Duodenal mucosa (tissue), 2 donors: Measurements from ENCODE around the gene DNHD1.

Experiments used
- H3K27ac ChIP-seq: one replicate; pipeline ENCODE4 v1.7.0; 2013; ENCODE audit warnings: low read depth, low read length
- H3K27me3 ChIP-seq, 2 donors: one replicate each; pipeline ENCODE4 v1.7.0; 2013; ENCODE audit warnings: low read length in 2 of 2, control low read depth in 1 of 2; ENCODE audit not compliant: insufficient read depth in 2 of 2, control insufficient read depth in 1 of 2
- H3K36me3 ChIP-seq, 2 donors: one replicate each; pipeline ENCODE4 v1.7.0; 2013; ENCODE audit warnings: low read length in 2 of 2, control low read depth in 1 of 2; ENCODE audit not compliant: insufficient read depth in 2 of 2, control insufficient read depth in 1 of 2
- H3K4me1 ChIP-seq, 2 donors: one replicate each; pipeline ENCODE4 v1.7.0; 2013; ENCODE audit warnings: low read length in 2 of 2, control low read depth in 1 of 2; ENCODE audit not compliant: insufficient read depth in 2 of 2, control insufficient read depth in 1 of 2
- H3K4me3 ChIP-seq, 2 donors: one replicate each; pipeline ENCODE4 v1.7.0; 2013; ENCODE audit warnings: low read length in 2 of 2, low read depth in 1 of 2
- H3K9ac ChIP-seq, 2 donors: one replicate each; pipeline ENCODE4 v1.7.0; 2013; ENCODE audit warnings: low read length in 2 of 2, low read depth in 1 of 2
- H3K9me3 ChIP-seq, 2 donors: one replicate each; pipeline ENCODE4 v1.7.0; 2013; ENCODE audit warnings: low read length in 2 of 2, control low read depth in 1 of 2; ENCODE audit not compliant: control insufficient read depth in 1 of 2

Gene DNHD1

DNA sequence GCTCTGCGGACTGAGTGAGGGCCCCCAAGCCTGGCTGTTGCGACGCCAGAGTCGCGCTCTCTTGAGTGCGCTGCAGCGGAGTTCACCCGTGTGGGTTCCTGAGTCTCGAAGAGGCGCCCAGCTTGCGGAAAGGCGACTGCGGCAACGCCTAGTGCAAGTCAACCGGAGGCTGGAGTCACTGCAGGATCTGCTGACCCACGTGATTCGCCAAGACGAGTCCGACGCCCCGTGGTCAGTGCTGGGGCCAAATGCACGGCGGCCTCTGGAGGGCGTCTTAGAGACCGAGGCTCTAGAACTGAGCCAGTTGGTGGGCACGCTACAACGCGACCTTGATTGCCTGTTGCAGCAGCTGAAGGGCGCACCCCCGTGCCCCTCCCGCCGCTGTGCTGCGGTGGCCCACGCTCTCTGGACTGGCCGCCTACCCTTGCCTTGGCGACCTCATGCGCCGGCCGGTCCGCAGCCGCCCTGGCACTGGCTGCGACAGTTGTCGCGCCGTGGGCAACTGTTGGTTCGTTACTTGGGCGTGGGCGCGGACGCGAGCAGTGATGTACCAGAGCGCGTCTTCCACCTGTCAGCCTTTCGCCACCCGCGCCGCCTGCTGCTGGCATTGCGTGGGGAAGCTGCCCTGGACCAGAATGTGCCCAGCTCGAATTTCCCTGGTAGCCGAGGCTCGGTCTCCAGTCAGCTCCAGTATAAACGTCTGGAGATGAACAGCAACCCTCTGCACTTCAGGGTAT, 73.8 kb downstream of the DNHD1 start:
- Histone ChIP-seq H3K9ac (no peak overlapping the region), H3K4me1 (peaks cover 0 to 5% of the 10 kb centered on the region in 2 donors), H3K4me3 (no peak overlapping the region), H3K27me3 (no peaks in the 10 kb centered on the region), H3K9me3 (no peaks in the 10 kb centered on the region), H3K27ac (no peak overlapping the region), H3K36me3 (no peaks in the 10 kb centered on the region)

DNA sequence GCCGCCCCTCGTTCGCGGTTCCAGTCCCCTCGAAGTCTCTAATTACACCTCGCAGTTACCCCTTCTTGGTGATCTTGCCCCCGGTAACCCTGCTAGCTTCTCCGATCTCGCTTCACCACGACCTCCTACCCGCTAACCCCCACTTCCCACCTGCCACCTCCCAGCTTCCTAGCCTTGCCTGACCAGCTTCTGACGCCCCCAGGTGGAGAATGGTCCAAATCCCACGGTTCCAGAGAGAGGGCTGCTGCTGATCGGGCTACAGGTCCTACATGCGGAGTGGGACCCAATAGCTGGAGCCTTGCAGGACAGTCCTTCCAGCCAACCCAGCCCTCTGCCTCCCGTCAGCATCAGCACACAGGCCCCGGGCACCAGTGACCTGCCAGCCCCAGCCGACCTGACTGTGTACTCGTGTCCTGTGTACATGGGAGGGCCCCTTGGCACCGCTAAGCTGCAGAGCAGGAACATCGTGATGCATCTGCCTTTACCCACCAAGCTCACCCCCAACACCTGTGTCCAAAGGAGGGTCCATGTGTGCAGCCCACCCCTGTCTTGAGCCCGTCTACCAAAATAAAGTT, 74.4 kb downstream of the DNHD1 start:
- Histone ChIP-seq H3K9me3 (no peaks in the 10 kb centered on the region), H3K27ac (no peak overlapping the region), H3K4me3 (no peak overlapping the region), H3K4me1 (peaks cover 0 to 5% of the 10 kb centered on the region in 2 donors), H3K9ac (no peak overlapping the region), H3K27me3 (no peaks in the 10 kb centered on the region), H3K36me3 (no peaks in the 10 kb centered on the region)

DNA sequence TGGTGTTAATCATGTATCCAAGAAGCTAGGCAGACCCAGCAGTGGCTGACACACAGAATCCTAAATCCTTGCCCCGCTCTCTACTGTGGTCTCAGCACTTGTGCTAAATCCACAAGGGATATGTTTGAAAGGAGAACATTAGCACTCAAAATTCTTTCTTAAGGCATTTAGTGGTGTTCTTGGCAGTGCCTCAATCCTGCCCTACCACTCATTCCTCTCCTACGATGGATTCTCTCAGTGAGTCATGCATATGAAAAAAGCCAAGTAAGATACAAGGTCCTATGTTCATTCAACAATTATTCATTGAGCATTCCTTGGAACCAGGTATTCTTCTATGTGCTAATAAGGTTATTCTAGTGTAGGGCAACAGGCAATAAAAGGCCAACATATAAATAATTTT, 75.1 kb downstream of the DNHD1 start:
- no peak overlapping the region for H3K9ac ChIP-seq
- peaks cover 0 to 5% of the 10 kb centered on the region in 2 donors for H3K4me1 ChIP-seq
- no peak overlapping the region for H3K27ac ChIP-seq
- H3K4me3 ChIP-seq = no peak overlapping the region
- H3K9me3 ChIP-seq = no peaks in the 10 kb centered on the region
- no peaks in the 10 kb centered on the region for H3K27me3 ChIP-seq
- no peaks in the 10 kb centered on the region for H3K36me3 ChIP-seq

DNA sequence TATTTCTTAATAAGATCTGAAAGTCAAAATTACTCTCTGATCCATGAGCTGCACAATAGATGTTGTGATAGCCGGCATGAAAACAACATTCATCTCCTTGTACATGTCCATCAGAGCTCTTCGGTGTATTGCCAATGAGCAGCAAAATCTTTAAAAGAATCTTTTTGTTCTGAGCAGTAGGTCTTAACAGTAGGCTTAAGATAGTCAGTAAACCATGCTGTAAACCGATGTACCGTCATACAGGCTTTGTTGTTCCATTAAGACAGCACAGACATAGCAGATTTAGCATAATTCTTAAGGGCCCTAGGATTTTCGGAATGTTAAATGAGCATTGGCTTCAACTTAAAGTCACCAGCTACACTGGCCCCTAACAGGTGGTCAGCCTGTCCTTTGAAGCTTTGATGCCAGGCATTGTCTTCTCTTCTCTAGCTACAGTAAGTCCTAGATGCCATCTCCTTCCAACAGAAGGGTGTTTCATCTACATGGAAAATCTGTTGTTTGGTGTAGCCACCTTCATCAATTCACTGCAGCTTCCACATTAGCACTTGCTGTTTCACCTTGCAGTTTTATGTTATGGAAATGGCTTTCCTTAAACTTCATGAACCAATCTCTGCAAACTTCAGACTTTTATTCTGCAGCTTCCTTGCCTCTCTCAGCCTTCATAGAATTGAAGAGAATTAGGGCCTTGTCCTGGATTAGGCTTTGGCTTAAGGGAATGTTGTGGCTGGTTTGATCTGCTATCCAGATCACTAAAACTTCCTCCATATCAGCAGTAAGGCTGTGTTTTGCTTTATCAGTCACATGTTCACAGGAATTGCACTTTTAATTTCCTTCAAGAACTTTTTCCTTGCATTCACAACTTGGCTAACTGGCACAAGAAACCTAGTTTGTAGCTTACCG, 78.0 kb downstream of the DNHD1 start:
- no peak overlapping the region for H3K4me3 ChIP-seq
- H3K27me3 ChIP-seq = no peaks in the 10 kb centered on the region
- H3K9me3 ChIP-seq = no peaks in the 10 kb centered on the region
- H3K27ac ChIP-seq = no peak overlapping the region
- H3K4me1 ChIP-seq = no peaks in the 10 kb centered on the region
- peaks cover 0 to under 1% of the 10 kb centered on the region in 2 donors for H3K36me3 ChIP-seq
- H3K9ac ChIP-seq = no peak overlapping the region

DNA sequence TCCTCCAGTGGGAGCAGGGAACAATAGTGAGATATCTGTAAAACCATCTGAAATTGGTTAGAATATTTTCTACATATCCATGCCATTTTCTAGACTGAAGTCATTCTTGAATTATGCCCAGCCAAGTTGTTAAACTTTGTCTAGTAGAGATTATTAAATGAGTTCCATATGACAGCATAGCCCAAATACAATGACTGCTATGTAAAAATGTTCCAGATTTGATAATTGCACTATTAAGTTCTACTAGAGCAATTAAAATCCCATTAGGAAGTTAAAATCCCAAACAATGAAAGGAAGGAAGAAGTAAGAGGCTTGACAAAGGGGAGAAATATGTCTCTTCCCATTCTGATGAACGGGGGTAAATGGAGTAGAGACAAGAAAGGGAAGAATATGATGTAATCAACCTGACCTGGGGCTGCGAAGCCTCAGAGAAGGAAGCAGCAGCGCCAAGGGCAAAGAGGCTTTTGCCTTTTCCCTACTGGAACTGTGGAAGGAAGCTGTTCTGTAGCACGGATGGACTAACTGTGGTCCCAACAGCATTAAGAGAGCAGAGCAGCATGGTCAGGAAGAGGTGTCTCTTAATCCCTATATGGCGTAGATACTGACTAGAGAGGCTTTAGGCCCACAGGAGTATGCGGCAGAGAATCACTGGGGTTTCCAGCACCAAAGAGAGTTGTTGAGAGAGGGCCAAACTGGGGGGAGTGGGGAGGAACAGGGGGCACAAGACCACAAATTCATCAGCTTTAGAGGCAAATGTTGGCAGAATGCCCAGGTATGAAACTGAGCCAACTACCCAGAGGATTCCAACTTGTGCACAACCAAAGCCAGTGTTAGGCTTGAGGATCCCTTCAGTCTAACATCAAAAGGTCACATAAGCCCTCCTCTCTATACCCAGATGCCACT, 79.6 kb downstream of the DNHD1 start:
- Histone ChIP-seq H3K9ac (no peak overlapping the region), H3K4me1 (no peaks in the 10 kb centered on the region), H3K27ac (no peak overlapping the region), H3K4me3 (no peak overlapping the region), H3K27me3 (no peaks in the 10 kb centered on the region), H3K36me3 (peaks cover 0 to 6% of the 10 kb centered on the region in 2 donors), H3K9me3 (no peaks in the 10 kb centered on the region)

DNA sequence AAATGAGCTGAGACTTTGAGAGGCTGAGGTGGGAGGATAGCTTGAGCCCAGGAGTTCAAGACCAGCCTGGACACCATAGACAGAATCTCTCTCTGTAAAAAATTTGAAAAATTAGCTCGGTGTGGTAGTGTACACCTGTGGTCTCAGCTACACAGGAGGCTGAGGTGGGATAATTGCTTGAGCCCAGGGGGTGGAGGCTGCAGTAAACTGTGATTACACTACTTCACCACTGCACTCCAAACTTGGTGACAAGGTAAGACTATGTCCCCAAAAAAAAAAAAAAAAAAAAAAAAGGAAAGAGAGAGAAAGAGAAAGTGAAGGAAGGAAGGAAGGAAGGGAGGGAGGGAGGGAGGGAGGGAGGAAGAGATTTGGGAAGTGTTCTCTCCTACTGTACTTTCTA, 81.1 kb downstream of the DNHD1 start:
- Histone ChIP-seq H3K9ac (no peak overlapping the region), H3K27ac (no peak overlapping the region), H3K36me3 (peaks cover 0 to 6% of the 10 kb centered on the region in 2 donors), H3K9me3 (no peaks in the 10 kb centered on the region), H3K27me3 (no peaks in the 10 kb centered on the region), H3K4me3 (no peak overlapping the region), H3K4me1 (no peaks in the 10 kb centered on the region)

DNA sequence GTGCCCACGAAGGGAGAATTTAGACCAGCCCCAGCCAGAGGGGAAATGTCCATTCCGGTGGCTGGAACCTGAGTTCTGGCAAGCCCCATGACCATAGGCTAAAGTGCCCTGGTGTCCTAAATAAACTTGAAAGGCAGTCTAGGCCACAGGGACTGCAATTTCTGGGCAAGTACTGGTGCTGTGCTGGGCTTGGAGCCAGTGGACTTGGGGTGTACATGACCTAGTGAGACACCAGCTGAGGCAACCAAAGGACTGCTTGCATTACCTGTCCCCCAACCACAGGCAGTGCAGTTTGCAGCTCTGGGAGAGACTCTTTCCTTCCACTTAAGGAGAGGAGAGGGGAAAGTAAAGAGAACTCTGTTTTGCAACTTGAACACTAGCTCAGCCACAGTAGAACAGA, 82.6 kb downstream of the DNHD1 start:
- Histone ChIP-seq H3K4me1 (no peaks in the 10 kb centered on the region), H3K27me3 (no peaks in the 10 kb centered on the region), H3K9ac (no peak overlapping the region), H3K36me3 (peaks cover 0 to 6% of the 10 kb centered on the region in 2 donors), H3K4me3 (no peak overlapping the region), H3K9me3 (peaks cover 5 to 15% of the 10 kb centered on the region in 2 donors), H3K27ac (no peak overlapping the region)

DNA sequence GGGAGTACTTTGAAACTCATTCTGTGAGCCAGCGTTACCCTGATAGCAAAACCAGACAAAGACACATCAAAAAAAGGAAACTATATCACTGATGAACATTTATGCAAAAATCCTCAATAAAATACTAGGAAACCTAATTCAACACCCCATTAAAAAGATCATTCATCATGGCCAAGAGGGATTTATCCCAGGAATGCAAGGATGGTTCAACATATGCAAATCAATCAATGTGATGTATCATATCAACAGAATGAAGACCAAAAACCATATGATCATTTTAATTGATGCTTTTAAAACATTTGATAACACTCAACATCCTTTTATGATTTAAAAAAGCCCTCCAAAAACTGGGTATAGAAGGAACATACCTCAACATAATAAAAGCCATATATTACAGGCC, 86.5 kb downstream of the DNHD1 start:
- Histone ChIP-seq H3K27me3 (no peaks in the 10 kb centered on the region), H3K4me3 (no peak overlapping the region), H3K27ac (no peak overlapping the region), H3K9ac (no peak overlapping the region), H3K9me3 (peaks cover 5 to 18% of the 10 kb centered on the region in 2 donors), H3K4me1 (no peaks in the 10 kb centered on the region), H3K36me3 (peaks cover 0 to 8% of the 10 kb centered on the region in 2 donors)

DNA sequence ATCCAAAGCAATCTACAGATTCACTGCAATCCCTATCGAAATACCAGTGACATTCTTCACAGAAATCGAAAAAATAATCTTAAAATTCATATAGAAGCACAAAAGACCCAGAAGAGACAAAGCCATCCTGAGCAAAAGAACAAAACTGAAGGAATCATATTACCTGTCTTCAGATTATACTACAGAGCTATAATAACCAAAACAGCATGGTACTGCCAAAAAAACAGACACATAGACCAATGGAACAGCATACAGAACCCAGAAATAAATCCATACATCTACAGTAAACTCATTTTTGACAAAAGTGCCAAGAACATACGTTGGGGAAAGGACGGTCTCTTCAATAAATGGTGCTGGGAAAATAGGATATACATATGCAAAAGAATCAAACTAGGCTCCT, 87.4 kb downstream of the DNHD1 start:
- Histone ChIP-seq H3K27ac (no peak overlapping the region), H3K4me1 (no peaks in the 10 kb centered on the region), H3K9ac (no peak overlapping the region), H3K36me3 (peaks cover 0 to 8% of the 10 kb centered on the region in 2 donors), H3K27me3 (no peaks in the 10 kb centered on the region), H3K4me3 (no peak overlapping the region), H3K9me3 (peaks cover 5 to 18% of the 10 kb centered on the region in 2 donors)
